H1 (cell line): ENCODE data around the gene CHST12. TPM values are rescaled to one million over a fixed set of nuclear protein-coding genes. Genes with fewer than 3 reads are reported as not detected.

Source experiments
- CTCF ChIA-PET: fragments of 300-600 bp; sonication (Branson Sonifier 250); formaldehyde crosslinking; loops from one replicate; lab custom pipeline; 2021; ENCODE audit not compliant: partially characterized antibody; lab: Charles Lee
- POLR2A ChIA-PET: fragments of 300-600 bp; sonication (Branson Sonifier 250); formaldehyde crosslinking; loops from one replicate; lab custom pipeline; 2021; ENCODE audit warnings: inconsistent platforms; ENCODE audit not compliant: partially characterized antibody; lab: Charles Lee
- DNase-seq, 2 experiments: peaks; one replicate each; pipeline versions ENCODE4 v3.0.0 to v3.0.0-alpha.2; 2010 to 2022; ENCODE audit warnings: low spot score in 2 of 2, low read depth in 1 of 2, mixed read lengths in 1 of 2
- FAIRE-seq: peaks from 2 replicates; lab custom pipeline; 2011; peaks lifted over from hg19 to GRCh38; lab: Jason Lieb, UNC
- H2AFZ ChIP-seq: 2 replicates; pipeline ENCODE4 v1.8.1; 2012; ENCODE audit warnings: low read length, inconsistent platforms
- H2AK5ac ChIP-seq: 2 replicates; pipeline ENCODE4 v1.6.1; 2013; ENCODE audit warnings: low read depth, low read length
- H2BK120ac ChIP-seq: replicated peaks from 2 replicates; pipeline ENCODE3; 2013; ENCODE audit warnings: low read depth, low read length, inconsistent platforms
- H2BK12ac ChIP-seq: 2 replicates; pipeline ENCODE4 v1.6.1; 2013; ENCODE audit warnings: low read depth, low read length
- H2BK15ac ChIP-seq: 2 replicates; pipeline ENCODE4 v1.6.1; 2013; ENCODE audit warnings: low read length
- H2BK20ac ChIP-seq: 2 replicates; pipeline ENCODE4 v1.6.1; 2013; ENCODE audit warnings: low read length
- H2BK5ac ChIP-seq: 2 replicates; pipeline ENCODE4 v1.6.1; 2013; ENCODE audit warnings: low read depth, low read length
- H3K14ac ChIP-seq: 2 replicates; pipeline ENCODE4 v1.6.1; 2013; ENCODE audit warnings: inconsistent platforms; ENCODE audit not compliant: insufficient read length
- H3K18ac ChIP-seq: 2 replicates; pipeline ENCODE4 v1.6.1; 2013; ENCODE audit warnings: low read length; ENCODE audit errors: extremely low read depth
- H3K23ac ChIP-seq: 2 replicates; pipeline ENCODE4 v1.6.1; 2013; ENCODE audit warnings: inconsistent platforms; ENCODE audit not compliant: insufficient read length
- H3K23me2 ChIP-seq: 2 replicates; pipeline ENCODE4 v1.6.1; 2013; ENCODE audit warnings: low read depth, low read length
- H3K27ac ChIP-seq: 2 replicates; pipeline ENCODE4 v1.6.1; 2011; ENCODE audit warnings: low read depth, low read length, inconsistent platforms
- H3K27me3 ChIP-seq, 4 experiments: replicated peaks in 1 of 4; 1 replicate in 1 of 4; 2 replicates in 3 of 4; pipeline versions ENCODE4 v1.6.1 to v1.8.1; 2011 to 2013; ENCODE audit warnings: low read length in 3 of 4, mild to moderate bottlenecking in 3 of 4, inconsistent platforms in 2 of 4, mixed read lengths in 2 of 4, moderate library complexity in 1 of 4; ENCODE audit not compliant: control insufficient read depth in 3 of 4, insufficient read depth in 3 of 4; ENCODE audit errors: extremely low read depth in 1 of 4
- H3K36me3 ChIP-seq, 4 experiments: 2 replicates each; pipeline versions ENCODE4 v1.6.1 to v1.8.1; 2011 to 2013; ENCODE audit warnings: mild to moderate bottlenecking in 4 of 4, low read length in 3 of 4, moderate library complexity in 2 of 4, control low read depth in 1 of 4, inconsistent platforms in 1 of 4; ENCODE audit not compliant: insufficient read depth in 4 of 4, control insufficient read depth in 2 of 4
- H3K4ac ChIP-seq: replicated peaks from 2 replicates; pipeline ENCODE3; 2013; ENCODE audit warnings: low read length, low read depth, mixed read lengths, inconsistent platforms; ENCODE audit not compliant: insufficient read length
- H3K4me1 ChIP-seq, 4 experiments: replicated peaks in 1 of 4; 1 replicate in 1 of 4; 2 replicates in 3 of 4; pipeline versions ENCODE4 v1.6.1 to v1.8.1; 2011 to 2013; ENCODE audit warnings: low read length in 3 of 4, inconsistent platforms in 2 of 4, mixed read lengths in 1 of 4; ENCODE audit not compliant: insufficient read depth in 4 of 4, control insufficient read depth in 3 of 4
- H3K4me2 ChIP-seq, 2 experiments: 2 replicates each; pipeline versions ENCODE4 v1.6.1 to v1.8.1; 2011 to 2013; ENCODE audit warnings: low read depth in 2 of 2, low read length in 2 of 2, control low read depth in 1 of 2, inconsistent platforms in 1 of 2, mild to moderate bottlenecking in 1 of 2; ENCODE audit not compliant: insufficient read depth in 1 of 2
- H3K4me3 ChIP-seq, 4 experiments: fragments of 200-600, 300-600 bp in 1 of 4; sonication (generic), shearing (Covaris generic), sonication (Bioruptor Twin) in 1 of 4; 2 replicates each; pipeline versions ENCODE4 v1.5.1 to v1.8.1; 2011 to 2016; ENCODE audit warnings: low read length in 4 of 4, low read depth in 3 of 4, control low read depth in 2 of 4, inconsistent platforms in 2 of 4, mild to moderate bottlenecking in 2 of 4, mixed read lengths in 1 of 4, moderate library complexity in 1 of 4; ENCODE audit not compliant: insufficient read depth in 2 of 4; ENCODE audit errors: extremely low read depth in 1 of 4
- H3K56ac ChIP-seq: replicated peaks from 2 replicates; pipeline ENCODE3; 2013; ENCODE audit warnings: low read depth, mild to moderate bottlenecking, mixed read lengths, low read length, inconsistent platforms; ENCODE audit not compliant: insufficient read length
- H3K79me1 ChIP-seq: 2 replicates; pipeline ENCODE4 v1.6.1; 2013; ENCODE audit warnings: low read depth, low read length, control low read depth
- H3K79me2 ChIP-seq, 2 experiments: 2 replicates each; pipeline versions ENCODE4 v1.6.1 to v1.8.1; 2012 to 2013; ENCODE audit warnings: low read length in 2 of 2, mild to moderate bottlenecking in 2 of 2, inconsistent platforms in 1 of 2; ENCODE audit not compliant: insufficient read depth in 2 of 2, control insufficient read depth in 1 of 2
- H3K9ac ChIP-seq, 4 experiments: replicated peaks in 1 of 4; 1 replicate in 1 of 4; 2 replicates in 3 of 4; pipeline versions ENCODE4 v1.6.1 to v1.8.1; 2011 to 2013; ENCODE audit warnings: low read depth in 3 of 4, low read length in 3 of 4, control low read depth in 2 of 4, mild to moderate bottlenecking in 2 of 4, moderate library complexity in 2 of 4, inconsistent platforms in 1 of 4; ENCODE audit errors: extremely low read depth in 1 of 4
- H3K9me3 ChIP-seq, 2 experiments: 2 replicates each; pipeline versions ENCODE4 v1.6.1 to v1.8.1; 2012 to 2013; ENCODE audit warnings: mild to moderate bottlenecking in 2 of 2, moderate library complexity in 2 of 2, control low read depth in 1 of 2, inconsistent platforms in 1 of 2, low read depth in 1 of 2, low read length in 1 of 2, mixed read lengths in 1 of 2; ENCODE audit not compliant: insufficient read depth in 2 of 2
- H4K20me1 ChIP-seq, 2 experiments: replicated peaks in 1 of 2; 2 replicates each; pipeline versions ENCODE3 to v1.8.1; 2011 to 2013; ENCODE audit warnings: inconsistent platforms in 2 of 2, low read length in 2 of 2, mild to moderate bottlenecking in 1 of 2; ENCODE audit not compliant: insufficient read depth in 2 of 2, control insufficient read depth in 1 of 2
- H4K5ac ChIP-seq: 2 replicates; pipeline ENCODE4 v1.6.1; 2013; ENCODE audit warnings: low read length, low read depth, mixed read lengths, inconsistent platforms; ENCODE audit not compliant: insufficient read length
- H4K8ac ChIP-seq: 2 replicates; pipeline ENCODE4 v1.8.0; 2013; ENCODE audit warnings: mild to moderate bottlenecking, moderate library complexity, low read length, inconsistent platforms; ENCODE audit not compliant: insufficient read depth; ENCODE audit errors: extremely low read depth
- H4K91ac ChIP-seq: replicated peaks from 2 replicates; pipeline ENCODE3; 2013; ENCODE audit warnings: low read length, mixed read lengths, inconsistent platforms; ENCODE audit not compliant: insufficient read length
- CBX5 ChIP-seq: fragments of 300-800, 300-1000 bp; sonication (generic); IDR thresholded peaks from 2 replicates; pipeline ENCODE4 v1.7.1; 2016; ENCODE audit warnings: antibody characterized with exemption, low read length, low read depth
- HDAC2 ChIP-seq, 2 experiments: fragments of 300-600 bp in 1 of 2; sonication (generic) in 1 of 2; IDR thresholded peaks; 2 replicates each; pipeline ENCODE4 v1.6.1; 2011 to 2012; ENCODE audit warnings: low read depth in 2 of 2, low read length in 2 of 2, mild to moderate bottlenecking in 2 of 2, moderate library complexity in 2 of 2, borderline replicate concordance in 1 of 2, inconsistent platforms in 1 of 2
- SIX5 ChIP-seq: IDR thresholded peaks from 2 replicates; pipeline ENCODE4 v1.6.1; 2011; ENCODE audit warnings: mild to moderate bottlenecking, low read depth, low read length
- YY1 ChIP-seq: IDR thresholded peaks from 2 replicates; pipeline ENCODE4 v1.6.1; 2011; ENCODE audit warnings: low read depth, mild to moderate bottlenecking, low read length
- WGBS, 2 experiments: shearing (Covaris generic) in 1 of 2; methylation state at CpG; one replicate each; pipeline versions ENCODE4 v1.1.6 to v1.1.7; 2013 to 2015; ENCODE audit warnings: low lambda C conversion rate in 2 of 2, mixed read lengths in 2 of 2, inconsistent platforms in 1 of 2, low coverage in 1 of 2, missing lambda C conversion rate in 1 of 2; ENCODE audit not compliant: insufficient replicate concordance in 2 of 2, insufficient coverage in 1 of 2, insufficient read length in 1 of 2; ENCODE audit errors: extremely low coverage in 1 of 2, missing lambda C conversion rate in 1 of 2; 5-methylcytosine and 5-hydroxymethylcytosine counted together
- polyA plus RNA-seq, 7 experiments: library from polyadenylated mRNA; depleted of rRNA in 3 of 7; stranded (reverse) in 5 of 7; unstranded in 2 of 7; fragments of >200 nt in 5 of 7; fragments of 200-250 nt in 2 of 7; gene quantifications; 1 replicate in 5 of 7; 2 replicates in 1 of 7; 4 replicates in 1 of 7; pipeline versions ENCODE4 v1.2.1 to v1.2.3, GENCODE V29; 2011 to 2013; ENCODE audit warnings: missing spikeins in 2 of 7, mixed read lengths in 2 of 7
- total RNA-seq: library from RNA; stranded (reverse); fragmentation: NEBNext Ultra II Directional; extraction: Animal tissue kit (Norgen Biotek cat#: 25700); gene quantifications from 2 replicates; pipeline ENCODE4 v1.2.1, GENCODE V29; 2021

Gene CHST12
- total and polyA plus RNA-seq, 2 of the 8 experiments (the other 6 are each of a cell fraction or from before 2014, with no cell fraction given) = 13.4 to 24.1 TPM

DNA sequence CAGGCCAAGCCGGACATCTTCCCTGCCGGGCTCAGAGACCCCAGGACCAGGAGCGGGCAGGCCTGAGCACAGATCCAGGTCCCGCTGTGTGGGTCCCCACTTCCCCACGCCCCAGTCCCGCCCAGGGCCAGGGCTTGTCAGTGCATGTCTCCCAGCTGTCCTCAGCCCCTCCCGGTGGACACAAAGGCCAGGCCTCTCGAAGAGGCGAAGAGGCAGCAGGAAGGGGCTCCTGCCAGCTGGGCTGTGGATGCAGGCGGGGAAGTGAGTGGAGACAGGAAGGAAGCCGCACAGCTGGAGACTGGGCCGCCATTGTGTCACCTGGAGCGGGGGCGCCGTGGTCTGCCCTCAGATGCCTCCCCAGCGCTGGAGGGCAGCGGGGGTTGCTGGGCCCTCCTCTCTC, 68.0 kb downstream of the CHST12 start:
- Histone ChIP-seq H3K56ac (peak overlapping the region; percentile 14), H2BK120ac (peak overlapping the region; percentile 11), H3K79me1 (no peaks in the 10 kb centered on the region), H2BK20ac (peak overlapping the region; percentile 83; the same call in 1 of the 2 replicates), H3K23me2 (no peaks in the 10 kb centered on the region; the same call in 1 of the 2 replicates), H3K4me3 (no peak overlapping the region), H2BK12ac (peak overlapping the region; percentile 95; the same call in 1 of the 2 replicates), H3K23ac (no peak overlapping the region), H3K14ac (no peak overlapping the region), H3K27me3 (no peaks in the 10 kb centered on the region; a peak in 2 of 7 replicates), H3K36me3 (no peaks in the 10 kb centered on the region), H2BK15ac (no peak overlapping the region), H2AFZ (no peak overlapping the region), H4K5ac (no peak overlapping the region), H2BK5ac (peak overlapping the region; percentile 96; the same call in 1 of the 2 replicates), H4K8ac (no peak overlapping the region; the same call in 1 of the 2 replicates), H3K9ac (no peak overlapping the region), H3K18ac (peak overlapping the region; percentile 34), H3K79me2 (no peaks in the 10 kb centered on the region), H3K4me1 (peaks cover 0 to 21% (median 17%) of the 10 kb centered on the region in 4 experiments; a peak in 6 of 7 replicates), H3K4me2 (no peak overlapping the region; a peak in 1 of 4 replicates), H3K27ac (no peak overlapping the region), H3K4ac (peak overlapping the region; percentile 15), H2AK5ac (no peak overlapping the region; the same call in 1 of the 2 replicates), H4K91ac (peak overlapping the region; percentile 46), H4K20me1 (no peaks in the 10 kb centered on the region), H3K9me3 (no peaks in the 10 kb centered on the region)
- DNase-seq (no peak), FAIRE-seq (no peak)
- POLR2A ChIA-PET = interaction anchor here (1.2 to 1.6 kb wide), 6 partner anchors 9 to 84 kb away, joined by 3 to 7 read pairs (median 4); partner anchors contain the start of gene BRAT1
- WGBS, 2 experiments = 61% methylated on average over 12 of the region's 17 CpGs; no CpG with 5 or more reads in 1 of the 2 experiments
- TF ChIP-seq HDAC2 (IDR thresholded peaks at IDR 0.05; ENCODE audit: borderline replicate concordance in 1 of 2, low read depth in 2 of 2, low read length in 2 of 2) = 0 out of 4 replicates have a peak, but pooled peaks of 1 of the 2 experiments have one; percentile 4
- TF ChIP-seq CBX5 = no peak
- TF ChIP-seq YY1 = peak; percentile 79
- TF ChIP-seq SIX5 = no peak
- CTCF ChIA-PET = interaction anchor here (0.5 to 15.9 kb wide), 16 partner anchors 9 to 210 kb away, joined by 3 to 266 read pairs (median 4); no protein-coding TSS in a partner anchor
